A673 (cell line): ENCODE data around the gene RPGRIP1. TPM values are rescaled to one million over a fixed set of nuclear protein-coding genes. Genes with fewer than 3 reads are reported as not detected.
"Not testable (repeated sequence)": the region's sequence is repeated elsewhere in the genome, so short reads cannot be mapped to it uniquely, and the experiment has no call there.

Source experiments
- BruUV-seq: library from RNA; stranded (reverse); fragments of 400-500 nt; replicated peaks from 2 replicates; lab custom pipeline; 2021; lab: Mats Ljungman, UMichigan
- CTCF ChIA-PET: fragments of 300-600 bp; sonication (Branson Sonifier 250); formaldehyde crosslinking; loops from one replicate; lab custom pipeline; 2022; ENCODE audit warnings: antibody characterized with exemption; lab: Charles Lee
- POLR2A ChIA-PET: fragments of 300-600 bp; sonication (Branson Sonifier 250); formaldehyde crosslinking; loops from one replicate; lab custom pipeline; 2022; ENCODE audit warnings: antibody characterized with exemption; ENCODE audit not compliant: low non-redundant PET; lab: Charles Lee
- DNase-seq: peaks from one replicate; pipeline ENCODE4 v3.0.0-alpha.2; 2015; ENCODE audit warnings: low spot score
- H3K27ac ChIP-seq: fragments of 200-600 bp; sonication (generic); 2 replicates; pipeline ENCODE4 v1.5.1; 2016; ENCODE audit warnings: mixed run types, low read depth, mild to moderate bottlenecking, mixed read lengths, antibody characterized with exemption, low read length; ENCODE audit not compliant: poor library complexity, severe bottlenecking
- H3K27me3 ChIP-seq: fragments of 200-600 bp; sonication (generic); replicated peaks from 2 replicates; pipeline ENCODE4 v1.6.1; 2017; ENCODE audit warnings: mixed run types, low read depth, mild to moderate bottlenecking, mixed read lengths, antibody characterized with exemption, low read length; ENCODE audit not compliant: insufficient read depth, poor library complexity
- H3K36me3 ChIP-seq: fragments of 200-600 bp; sonication (generic); 2 replicates; pipeline ENCODE4 v1.6.1; 2016; ENCODE audit warnings: mixed run types, mild to moderate bottlenecking, mixed read lengths, antibody characterized with exemption, low read length; ENCODE audit not compliant: insufficient read depth, poor library complexity, severe bottlenecking
- H3K4me1 ChIP-seq: fragments of 200-600 bp; sonication (generic); 2 replicates; pipeline ENCODE4 v1.6.1; 2017; ENCODE audit warnings: mixed run types, mild to moderate bottlenecking, mixed read lengths, antibody characterized with exemption, low read length; ENCODE audit not compliant: insufficient read depth, poor library complexity, severe bottlenecking
- H3K4me3 ChIP-seq: fragments of 200-600 bp; sonication (generic); 2 replicates; pipeline ENCODE4 v1.5.1; 2016; ENCODE audit warnings: low read depth, mixed run types, mild to moderate bottlenecking, mixed read lengths, low read length; ENCODE audit not compliant: poor library complexity, severe bottlenecking
- H3K9me3 ChIP-seq: fragments of 200-600 bp; sonication (generic); 2 replicates; pipeline ENCODE4 v1.6.1; 2016; ENCODE audit warnings: mixed run types, low read depth, mild to moderate bottlenecking, mixed read lengths, antibody characterized with exemption, low read length; ENCODE audit not compliant: poor library complexity, severe bottlenecking
- CTCF ChIP-seq: fragments of 300-800, 200-600 bp; sonication (generic); conservative IDR thresholded peaks from 2 replicates; pipeline ENCODE4 v1.5.1; 2017; ENCODE audit warnings: low read depth, mild to moderate bottlenecking, antibody characterized with exemption, low read length, moderate library complexity, mixed read lengths
- EZH2 ChIP-seq: fragments of 200-600 bp; sonication (generic); IDR thresholded peaks from 2 replicates; pipeline ENCODE4 v1.6.1; 2017; ENCODE audit warnings: borderline replicate concordance, low read depth, mild to moderate bottlenecking, mixed read lengths, antibody characterized with exemption, low read length; ENCODE audit not compliant: poor library complexity, severe bottlenecking
- intact Hi-C: fragments of 100-400 bp; cut with micrococcal nuclease; formaldehyde crosslinking; loops from one replicate; pipeline ENCODE4 v1.10.0; 2022; ENCODE audit not compliant: unreplicated experiment
- total RNA-seq: library from RNA; stranded (reverse); gene quantifications from 2 replicates; pipeline ENCODE4 v1.2.3, GENCODE V29; 2021

The RPGRIP1 gene
- total RNA-seq, 1 experiment from 2014 or later: 0.86 TPM

- H3K4me1 ChIP-seq: peaks cover 37% of the 10 kb centered on the region
- H3K9me3 ChIP-seq: no peaks in the 10 kb centered on the region
- ChIA-PET CTCF (no interaction called here), POLR2A (no interaction called here)
- intact Hi-C loops: loop anchor here (5.0 to 10.0 kb wide), 3 partner anchors 114 to 267 kb away; partner anchors contain the start of genes CHD8 and SUPT16H
- TF ChIP-seq CTCF: no peak
- TF ChIP-seq EZH2: no peak
- peak overlapping the region; percentile 91 for H3K27ac ChIP-seq
- peak overlapping the region; percentile 68 for H3K4me3 ChIP-seq
- H3K27me3 ChIP-seq: no peaks in the 10 kb centered on the region
- BruUV-seq: no TSS peak
- no peak for DNase-seq
- peaks cover 57% of the 10 kb centered on the region for H3K36me3 ChIP-seq
Observed at GRCh38 chr14:21267886-21268616, 11.8 kb upstream of the RPGRIP1 start.

- H3K27ac ChIP-seq: peak overlapping the region; percentile 91
- H3K9me3 ChIP-seq: no peaks in the 10 kb centered on the region
- H3K4me3 ChIP-seq: peak overlapping the region; percentile 68
- no peak for TF ChIP-seq CTCF
- no peak for TF ChIP-seq EZH2
- peaks cover 31% of the 10 kb centered on the region for H3K4me1 ChIP-seq
- ChIA-PET POLR2A (no interaction called here), CTCF (no interaction called here)
- DNase-seq: peak; percentile 73
- peaks cover 50% of the 10 kb centered on the region for H3K36me3 ChIP-seq
- intact Hi-C loops: loop anchor here (5.0 to 10.0 kb wide), 3 partner anchors 114 to 266 kb away; partner anchors contain the start of genes CHD8 and SUPT16H
- H3K27me3 ChIP-seq: no peaks in the 10 kb centered on the region
- BruUV-seq: TSS peak; percentile 50
Observed at GRCh38 chr14:21268617-21269251, 11.1 kb upstream of the RPGRIP1 start.

- intact Hi-C loops: loop anchor here (5.0 to 10.0 kb wide), 3 partner anchors 113 to 265 kb away; partner anchors contain the start of genes CHD8 and SUPT16H
- BruUV-seq: no TSS peak
- CTCF ChIA-PET: interaction anchor here (0.6 kb wide), 1 partner anchor 171 kb away, joined by 5 read pairs; the partner anchor contains the start of gene ZNF219
Observed at GRCh38 chr14:21269252-21270046, 10.4 kb upstream of the RPGRIP1 start, which contains the start of gene HNRNPC. HNRNPC (minus strand) TSS chr14:21269442; CDS start chr14:21234193, 35,249 bp downstream.

GRCh38 chr14:21272661-21273060, 7.2 kb upstream of the RPGRIP1 start:
- DNase-seq, POLR2A ChIA-PET, H3K27ac ChIP-seq, H3K27me3 ChIP-seq, H3K9me3 ChIP-seq, intact Hi-C loops, H3K4me3 ChIP-seq, CTCF ChIA-PET, BruUV-seq: not testable (repeated sequence)
- peaks cover 15% of the 10 kb centered on the region for H3K4me1 ChIP-seq
- peaks cover 11% of the 10 kb centered on the region for H3K36me3 ChIP-seq

More at GRCh38 chr14:21269252-21270046, 10.4 kb upstream of the RPGRIP1 start, which contains the start of gene HNRNPC:
- DNase-seq: peak; percentile 100
- Histone ChIP-seq H3K27ac (peak within 1 kb of the TSS; percentile 91), H3K36me3 (peaks cover 43% of the 10 kb centered on the region), H3K4me3 (peak within 1 kb of the TSS; percentile 68), H3K27me3 (no peaks in the 10 kb centered on the region), H3K4me1 (peaks cover 24% of the 10 kb centered on the region), H3K9me3 (no peaks in the 10 kb centered on the region)
- TF ChIP-seq CTCF (no peak), EZH2 (no peak)
- POLR2A ChIA-PET: no interaction called here
